Renal pelvis (tissue), 4 donors: ENCODE results near the gene LRRC37A3. TPM values are rescaled to one million over a fixed set of nuclear protein-coding genes. Genes with fewer than 3 reads are reported as not detected.
"Not testable (repeated sequence)": the region's sequence is repeated elsewhere in the genome, so short reads cannot be mapped to it uniquely, and the experiment has no call there.

Experiments used
- DNase-seq: peaks from one replicate; pipeline ENCODE4 v3.0.0-alpha.2; 2013
- polyA plus RNA-seq, 3 donors: library from polyadenylated mRNA; unstranded; fragments of 120-200 nt; gene quantifications; one replicate each; pipeline ENCODE4 v1.2.1, GENCODE V29; 2013; ENCODE audit not compliant: insufficient read length in 3 of 3

The LRRC37A3 gene
- polyA plus RNA-seq, 3 donors: 25.2 to 37.6 (median 31.0) TPM

- peak; percentile 77 for DNase-seq
Observed at GRCh38 chr17:64837018-64837761, 82.1 kb downstream of the LRRC37A3 start.

DNA sequence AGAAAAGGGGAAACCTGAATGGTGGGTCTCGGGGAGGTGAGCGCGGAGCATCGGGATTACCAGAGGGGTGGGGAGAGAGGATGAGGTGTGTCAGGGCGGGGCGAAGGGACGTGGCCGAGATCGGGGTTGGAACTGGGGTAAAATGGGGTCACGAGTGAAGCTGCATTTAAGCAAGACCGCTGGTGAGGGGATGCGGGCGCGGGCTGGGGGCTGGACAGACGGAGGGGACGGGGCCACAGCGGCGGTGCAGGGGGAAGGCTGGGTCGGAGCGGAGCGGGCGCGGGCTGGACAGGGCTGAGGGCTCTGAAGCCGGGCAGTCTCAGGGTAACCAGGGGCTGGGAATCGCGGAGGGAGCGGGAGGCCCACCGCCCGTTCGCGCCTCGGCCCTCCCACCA, 82.7 kb downstream of the LRRC37A3 start:
- not testable (repeated sequence) for DNase-seq

- DNase-seq: not testable (repeated sequence)
Observed at GRCh38 chr17:64834060-64834459, 85.2 kb downstream of the LRRC37A3 start.

DNA sequence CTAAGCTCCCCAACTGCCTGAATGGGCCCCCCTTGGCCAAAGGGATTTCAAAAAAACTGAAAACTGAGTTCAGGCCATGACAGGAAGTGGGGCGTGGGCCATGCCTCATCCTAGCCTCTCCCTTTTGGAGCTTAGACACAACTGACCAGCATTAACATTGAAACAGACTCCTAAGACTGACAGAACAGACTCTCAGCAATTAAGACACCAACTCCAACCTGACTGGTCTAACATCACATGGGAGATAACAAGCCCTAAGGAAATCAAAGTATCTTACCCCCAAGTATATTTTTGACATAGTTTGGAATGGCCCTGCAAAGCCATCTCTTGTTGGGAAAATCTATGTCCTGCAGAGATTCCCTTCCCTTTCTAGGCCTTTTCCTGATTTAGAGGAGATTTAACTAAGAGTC, 88.6 kb downstream of the LRRC37A3 start:
- DNase-seq: not testable (repeated sequence)

- DNase-seq: not testable (repeated sequence)
Observed at GRCh38 chr17:64829824-64830630, 89.3 kb downstream of the LRRC37A3 start.

DNA sequence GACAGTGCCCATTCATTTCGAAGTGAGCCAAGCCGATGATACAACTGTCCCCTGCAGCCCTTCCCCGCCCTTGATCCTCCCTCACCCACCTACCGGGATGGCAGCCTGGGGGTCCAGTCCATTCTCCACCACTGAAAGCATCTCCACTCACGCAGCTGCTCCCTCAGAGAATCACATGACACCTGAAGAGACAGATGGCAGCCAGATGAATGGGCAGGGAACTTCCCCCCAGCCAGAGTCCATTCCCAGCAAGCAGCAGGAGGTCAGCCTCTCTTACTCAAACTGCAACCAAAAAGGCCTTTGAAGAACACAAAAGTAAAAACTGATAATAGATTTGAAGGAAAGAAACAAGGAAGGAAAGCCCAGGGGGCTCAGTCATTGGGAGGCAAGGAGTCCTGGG, 90.2 kb downstream of the LRRC37A3 start:
- not testable (repeated sequence) for DNase-seq

- DNase-seq: not testable (repeated sequence)
Observed at GRCh38 chr17:64818904-64819303, 100.4 kb downstream of the LRRC37A3 start.

GRCh38 chr17:64815833-64816198, 103.5 kb downstream of the LRRC37A3 start:
- DNase-seq: not testable (repeated sequence)

GRCh38 chr17:64814993-64815832, 104.1 kb downstream of the LRRC37A3 start:
- not testable (repeated sequence) for DNase-seq

GRCh38 chr17:64808178-64808977, 110.9 kb downstream of the LRRC37A3 start:
- DNase-seq: not testable (repeated sequence)

Other genes starting within 250 kb of the LRRC37A3 start
- gene GNA13, start 137.3 kb upstream of the LRRC37A3 start, polyA plus RNA-seq: 10 to 100 TPM; 60.4 to 64.0 (median 63.6) TPM
- 10 to 100 TPM; 16.1 to 18.3 (median 16.4) TPM for gene RGS9, start 217.9 kb upstream of the LRRC37A3 start, polyA plus RNA-seq